ENCODE results near the gene ZNF598. TPM values are rescaled to one million over a fixed set of nuclear protein-coding genes. Genes with fewer than 3 reads are reported as not detected.

Gene ZNF598
- polyA plus RNA-seq, 1 of the 3 experiments (the other 2 are of a cell fraction), result 47.8 TPM

GRCh38 chr16:1989209-1990100, 20.2 kb downstream of the ZNF598 start, which contains the start of gene SYNGR3:
SYNGR3 (plus strand) TSS chr16:1989970; CDS start chr16:1990103, 133 bp downstream.
- Histone ChIP-seq H3K27ac (ENCODE audit: low read depth in 2 of 2, low read length in 1 of 2) (peak within 1 kb of the TSS in 1 of 2 experiments; percentile 58; a peak in 1 of 4 replicates), H3K4me1 (ENCODE audit: control insufficient read depth in 1 of 2, insufficient read depth in 2 of 2, low read depth in 1 of 2, low read length in 1 of 2) (peaks cover 8 to 30% of the 10 kb centered on the region in 2 experiments; a peak in 2 of 4 replicates), H3K27me3 (ENCODE audit: insufficient read depth) (no peaks in the 10 kb centered on the region), H3K9me3 (no peaks in the 10 kb centered on the region), H3F3A (replicated peaks; ENCODE audit: insufficient read depth) (peaks cover 9% of the 10 kb centered on the region), H2AFZ (ENCODE audit: low read depth) (peak within 1 kb of the TSS; percentile 46; the same call in 1 of the 2 replicates), H3K4me3 (ENCODE audit: low read depth in 2 of 2, low read length in 1 of 2) (peak within 1 kb of the TSS; percentile 62), H3K9me2 (no peaks in the 10 kb centered on the region), H3K79me2 (ENCODE audit: insufficient read depth) (peaks cover 19% of the 10 kb centered on the region; the same call in 1 of the 2 replicates), H3K9ac (peak within 1 kb of the TSS; percentile 46; the same call in 1 of the 2 replicates), H3K4me2 (peak within 1 kb of the TSS; percentile 85), H3K36me3 (replicated peaks in 1 of 2; ENCODE audit: control insufficient read depth in 1 of 2, insufficient read depth in 2 of 2, low read length in 1 of 2) (peaks cover 5 to 13% of the 10 kb centered on the region in 2 experiments), H4K20me1 (ENCODE audit: insufficient read depth) (no peaks in the 10 kb centered on the region)
- CTCF ChIA-PET, result interaction anchor here (1.0 to 12.9 kb wide), 5 partner anchors 9 to 151 kb away, joined by 3 to 108 read pairs (median 4); no protein-coding TSS in a partner anchor
- POLR2A ChIA-PET, result interaction anchor here (2.3 kb wide), 1 partner anchor 25 kb away, joined by 8 read pairs; the partner anchor contains the start of gene RPS2
- 25% methylated on average over 20 of the region's 67 CpGs for WGBS (ENCODE audit: low lambda C conversion rate)
- peak; percentile 86 for DNase-seq
- TF ChIP-seq ZBTB33 (IDR thresholded peaks at IDR 0.05; ENCODE audit: borderline replicate concordance, low read depth), result no peak
- TF ChIP-seq PBX3 (IDR thresholded peaks at IDR 0.05), result no peak
- no peak for TF ChIP-seq NRF1 (IDR thresholded peaks at IDR 0.05; ENCODE audit: low read depth, low read length)
- no peak for TF ChIP-seq GABPA (IDR thresholded peaks at IDR 0.05; ENCODE audit: low read depth)
- TF ChIP-seq TAF1 (IDR thresholded peaks at IDR 0.05; ENCODE audit: borderline replicate concordance, low read depth, low read length), result no peak
- no peak for TF ChIP-seq FOXJ3 (CRISPR knock-in tag; IDR thresholded peaks at IDR 0.05)
- TF ChIP-seq USF2 (IDR thresholded peaks at IDR 0.05; ENCODE audit: borderline replicate concordance, low read depth, low read length), result no peak
- TF ChIP-seq USF1 (IDR thresholded peaks at IDR 0.05; ENCODE audit: borderline replicate concordance, low read depth), result no peak
- no peak for TF ChIP-seq SIN3A (IDR thresholded peaks at IDR 0.05; ENCODE audit: borderline replicate concordance, low read depth, low read length)
- no peak for TF ChIP-seq RFX5 (IDR thresholded peaks at IDR 0.05; ENCODE audit: low read length)
- TF ChIP-seq ELF1 (IDR thresholded peaks at IDR 0.05), result no peak
- TF ChIP-seq GATA2 (CRISPR knock-in tag; IDR thresholded peaks at IDR 0.05), result no peak

Data from SK-N-SH (cell line).